GM04503 (cell line): ENCODE measurements around the gene PLEKHM2.
A peak's percentile ranks its signal among the peaks of the same experiment; 100 is the strongest.

Experiments
- DNase-seq: peaks from one replicate; pipeline ENCODE4 v3.0.0-alpha.2; 2012; ENCODE audit warnings: low read depth

PLEKHM2 gene

GRCh38 chr1:15758343-15758931, 74.3 kb downstream of the PLEKHM2 start, which contains the start of gene FBLIM1:
FBLIM1 (plus strand) TSS chr1:15758795; CDS start chr1:15764984, 6,189 bp downstream.
- DNase-seq: no peak

GRCh38 chr1:15758953-15759661, 75.0 kb downstream of the PLEKHM2 start:
- DNase-seq: no peak

GRCh38 chr1:15760520-15761211, 76.5 kb downstream of the PLEKHM2 start:
- DNase-seq: no peak

GRCh38 chr1:15761366-15762128, 77.4 kb downstream of the PLEKHM2 start:
- DNase-seq: no peak

GRCh38 chr1:15762546-15762945, 78.4 kb downstream of the PLEKHM2 start:
- no peak for DNase-seq

GRCh38 chr1:15764269-15764764, 80.2 kb downstream of the PLEKHM2 start:
- DNase-seq: no peak

GRCh38 chr1:15764890-15765289, 80.8 kb downstream of the PLEKHM2 start:
- no peak for DNase-seq

GRCh38 chr1:15765495-15766194, 81.5 kb downstream of the PLEKHM2 start:
- peak; percentile 58 for DNase-seq

- no peak for DNase-seq
These were observed 83.8 kb downstream of the PLEKHM2 start for GRCh38 chr1:15767941-15768340.

GRCh38 chr1:15768388-15768787, 84.3 kb downstream of the PLEKHM2 start:
- no peak for DNase-seq

GRCh38 chr1:15770313-15770962, 86.3 kb downstream of the PLEKHM2 start:
- no peak for DNase-seq

GRCh38 chr1:15771836-15772515, 87.9 kb downstream of the PLEKHM2 start:
- no peak for DNase-seq

GRCh38 chr1:15775706-15776105, 91.6 kb downstream of the PLEKHM2 start:
- DNase-seq: no peak

- DNase-seq: no peak
These were observed 94.0 kb downstream of the PLEKHM2 start for GRCh38 chr1:15777909-15778707.
